Measurements from ENCODE around the gene EYA4.
"Not testable (repeated sequence)": the region's sequence is repeated elsewhere in the genome, so short reads cannot be mapped to it uniquely, and the experiment has no call there.

Gene EYA4

DNA sequence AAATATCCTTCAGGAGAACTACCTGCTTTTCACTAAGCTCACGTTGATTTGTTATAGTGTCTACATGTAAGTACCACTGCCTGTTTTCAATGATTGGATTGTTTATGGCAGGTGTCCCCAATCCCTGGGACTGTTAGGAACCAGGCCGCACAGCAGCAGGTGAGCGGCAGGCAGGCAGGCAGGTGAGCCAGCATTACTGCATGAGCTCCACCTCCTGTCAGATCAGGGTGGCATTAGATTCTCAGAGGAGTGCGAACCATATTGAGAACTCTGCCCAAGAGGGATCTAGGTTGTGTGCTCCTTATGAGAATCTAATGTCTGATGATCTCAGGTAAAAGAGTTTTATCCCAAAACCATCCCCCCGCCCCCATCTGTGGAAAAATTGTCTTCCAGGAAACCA is 303.3 kb downstream of the EYA4 start:
- DNase-seq: no peak

GRCh38 chr6:133546098-133546497 is 304.9 kb downstream of the EYA4 start:
- no peak for DNase-seq

DNA sequence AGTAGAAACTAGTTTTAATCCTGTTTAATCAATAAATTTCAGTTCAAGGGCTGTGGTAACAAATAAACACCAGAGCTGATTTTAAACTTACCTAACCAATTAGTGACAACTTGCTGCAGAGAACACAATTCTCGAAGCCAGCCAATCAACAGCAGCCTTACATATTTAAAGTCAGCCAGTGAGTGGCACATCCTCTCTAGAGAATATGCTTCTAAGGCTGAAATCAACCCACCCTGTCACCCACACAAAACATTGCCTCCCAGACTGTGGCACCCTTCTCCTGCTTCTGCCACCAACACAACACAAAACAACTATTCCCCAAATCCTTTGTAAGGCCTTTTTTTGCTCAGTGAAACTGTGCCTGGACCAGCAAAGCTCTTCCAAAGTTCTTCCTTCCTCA is 306.0 kb downstream of the EYA4 start:
- DNase-seq: no peak

DNA sequence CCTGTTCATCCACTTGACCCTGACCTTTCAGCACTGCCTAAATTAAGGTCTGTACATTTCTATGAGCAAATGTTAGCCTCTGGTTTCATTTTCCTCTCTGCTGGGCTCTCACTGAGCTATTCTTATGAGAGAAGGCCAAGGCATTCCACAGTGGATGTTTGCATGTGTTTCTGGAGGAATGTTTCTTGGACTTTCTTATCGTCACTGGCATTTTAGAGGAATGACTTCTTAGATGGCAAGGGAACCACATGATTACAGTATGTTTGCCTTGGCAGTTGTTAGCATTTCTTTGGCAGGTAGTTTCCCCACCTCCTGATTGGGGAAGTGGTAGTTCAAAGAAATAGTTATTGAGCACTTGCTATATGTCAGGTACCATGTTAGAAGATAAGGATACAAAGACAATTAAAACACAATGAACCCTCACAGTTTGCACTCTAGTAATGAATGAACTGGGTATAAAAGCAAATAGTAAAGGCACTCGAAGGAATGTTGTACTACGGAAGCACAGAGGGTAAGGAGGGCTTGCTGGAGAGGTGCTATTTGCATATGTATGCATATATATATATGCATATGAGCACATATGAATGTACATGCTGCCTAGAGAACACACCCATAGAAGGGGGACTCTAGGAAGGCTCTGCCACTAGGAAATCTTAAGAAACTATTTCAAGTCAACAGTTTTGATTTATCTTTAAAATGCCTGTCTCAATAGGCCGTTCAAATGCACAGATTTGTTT is 307.4 kb downstream of the EYA4 start:
- DNase-seq: no peak

DNA sequence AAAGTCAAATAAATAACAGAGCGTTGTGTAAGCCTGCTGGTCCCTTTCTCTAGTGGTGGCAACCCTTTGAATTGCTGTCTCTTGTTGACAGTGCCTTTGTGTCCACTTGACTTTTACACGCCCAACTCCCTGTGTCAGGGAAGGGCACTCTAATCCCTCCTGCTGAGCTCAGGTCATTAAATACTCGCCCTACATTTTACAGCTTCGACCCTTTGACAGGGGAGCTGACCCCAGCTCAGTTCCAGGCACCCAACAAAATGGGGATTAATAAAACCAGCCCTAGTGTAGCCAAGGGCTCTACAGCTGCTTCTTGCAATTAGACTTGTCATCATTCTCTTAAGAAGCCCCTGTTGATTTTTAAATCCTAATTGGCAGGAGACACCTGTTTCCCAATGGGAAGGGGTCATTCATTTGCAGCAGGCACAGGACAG is 308.2 kb downstream of the EYA4 start:
- peak; percentile 75 for DNase-seq

- DNase-seq: no peak
These were observed 308.9 kb downstream of the EYA4 start for GRCh38 chr6:133550026-133550425.

DNA sequence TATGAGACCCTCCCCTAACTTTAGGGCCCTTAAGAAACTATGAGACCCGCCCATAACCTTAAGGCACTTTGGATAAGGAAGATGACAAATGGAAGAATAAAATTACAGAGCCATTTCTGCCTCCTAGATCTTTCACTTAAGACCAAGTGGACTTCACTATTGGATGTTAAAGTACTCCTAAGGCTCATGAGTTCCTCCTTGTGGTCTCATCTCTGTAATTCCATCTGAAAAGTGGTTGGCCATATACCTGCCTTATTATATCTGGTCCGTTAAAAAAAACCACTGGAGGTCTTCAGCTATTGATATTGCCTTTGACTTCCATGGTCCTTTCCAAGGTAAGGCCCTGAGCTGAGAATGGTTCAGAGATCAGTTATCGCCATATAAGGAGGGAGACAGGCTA is 310.3 kb downstream of the EYA4 start:
- no peak for DNase-seq

DNA sequence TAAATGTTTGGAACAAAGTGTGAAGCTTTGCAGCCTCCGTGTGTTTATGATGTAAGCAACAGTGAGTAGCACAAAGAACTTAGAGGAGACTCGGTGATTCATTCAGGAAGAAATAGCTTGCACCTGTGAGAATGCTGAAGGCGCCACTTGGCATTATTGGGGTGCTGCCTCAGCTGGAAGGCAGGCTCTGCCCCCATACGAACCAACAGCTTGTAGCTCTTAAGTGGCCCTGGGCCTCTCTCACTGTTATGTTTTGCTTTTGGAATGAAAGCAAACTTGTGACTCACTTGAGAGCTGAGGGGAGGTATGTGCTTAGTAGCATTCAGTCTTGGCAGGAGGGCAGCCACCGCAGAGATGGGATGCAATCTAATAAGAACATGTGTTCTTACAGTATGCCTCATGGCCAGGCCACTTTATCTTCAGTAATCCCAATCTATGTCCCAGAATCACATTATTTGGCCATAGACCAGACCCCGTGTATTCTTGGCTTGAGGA is 310.7 kb downstream of the EYA4 start:
- no peak for DNase-seq

DNA sequence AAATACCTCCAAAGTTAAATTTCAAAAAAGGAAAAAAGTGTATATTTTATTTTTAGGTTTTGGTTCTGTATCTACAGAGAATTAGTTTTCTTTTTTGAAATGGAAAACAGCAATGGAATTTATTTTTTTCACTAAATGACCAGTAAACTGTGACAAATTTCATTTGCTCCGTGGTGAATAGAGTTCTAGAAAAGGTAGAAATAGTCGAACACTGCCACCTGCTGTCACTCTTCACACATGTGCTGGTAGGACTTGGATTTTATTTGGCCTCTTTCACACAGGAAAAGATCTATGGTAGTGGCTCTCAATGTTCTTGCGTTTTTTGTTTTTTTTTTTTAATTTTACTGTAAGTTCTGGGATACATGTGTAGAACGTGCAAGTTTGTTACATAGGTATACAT is 312.5 kb downstream of the EYA4 start:
- DNase-seq: no peak

DNA sequence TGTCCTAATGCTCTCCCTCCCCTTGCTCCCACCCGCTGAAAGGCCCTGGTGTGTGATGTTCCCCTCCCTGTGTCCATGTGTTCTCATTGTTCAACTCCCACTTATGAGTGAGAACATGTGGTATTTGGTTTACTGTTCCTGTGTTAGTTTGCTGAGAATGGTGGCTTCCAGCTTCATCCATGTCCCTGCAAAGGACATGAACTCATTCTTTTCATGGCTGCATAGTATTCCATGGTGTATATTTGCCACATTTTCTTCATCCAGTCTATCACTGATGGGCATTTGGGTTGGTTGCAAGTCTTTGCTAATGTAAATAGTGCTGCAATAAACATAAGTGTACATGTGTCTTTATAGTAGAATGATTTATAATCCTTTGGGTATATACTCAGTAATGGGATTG is 313.0 kb downstream of the EYA4 start:
- DNase-seq: not testable (repeated sequence)

GRCh38 chr6:133555685-133556084 is 314.5 kb downstream of the EYA4 start:
- DNase-seq: no peak

DNA sequence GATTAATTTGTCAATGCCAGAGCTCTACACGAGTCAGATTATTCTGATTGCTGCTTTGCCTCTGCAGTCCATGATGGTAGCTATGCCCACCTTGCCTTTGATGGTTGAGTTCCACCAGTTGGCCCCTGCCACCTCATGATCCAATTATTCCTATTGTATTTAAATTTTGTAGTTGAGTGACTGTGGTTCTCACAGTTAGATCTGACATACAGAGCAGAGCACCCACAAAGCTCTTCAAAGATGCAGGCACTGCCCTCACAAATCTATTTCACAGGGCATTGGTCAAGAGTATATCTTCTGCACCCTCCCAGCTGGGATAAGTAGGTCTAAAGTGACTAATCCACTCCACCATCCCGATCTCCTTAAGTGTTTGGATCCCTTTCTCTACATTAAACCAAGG is 318.8 kb downstream of the EYA4 start:
- no peak for DNase-seq

- no peak for DNase-seq
These were observed 326.5 kb downstream of the EYA4 start for GRCh38 chr6:133567636-133568035.

DNA sequence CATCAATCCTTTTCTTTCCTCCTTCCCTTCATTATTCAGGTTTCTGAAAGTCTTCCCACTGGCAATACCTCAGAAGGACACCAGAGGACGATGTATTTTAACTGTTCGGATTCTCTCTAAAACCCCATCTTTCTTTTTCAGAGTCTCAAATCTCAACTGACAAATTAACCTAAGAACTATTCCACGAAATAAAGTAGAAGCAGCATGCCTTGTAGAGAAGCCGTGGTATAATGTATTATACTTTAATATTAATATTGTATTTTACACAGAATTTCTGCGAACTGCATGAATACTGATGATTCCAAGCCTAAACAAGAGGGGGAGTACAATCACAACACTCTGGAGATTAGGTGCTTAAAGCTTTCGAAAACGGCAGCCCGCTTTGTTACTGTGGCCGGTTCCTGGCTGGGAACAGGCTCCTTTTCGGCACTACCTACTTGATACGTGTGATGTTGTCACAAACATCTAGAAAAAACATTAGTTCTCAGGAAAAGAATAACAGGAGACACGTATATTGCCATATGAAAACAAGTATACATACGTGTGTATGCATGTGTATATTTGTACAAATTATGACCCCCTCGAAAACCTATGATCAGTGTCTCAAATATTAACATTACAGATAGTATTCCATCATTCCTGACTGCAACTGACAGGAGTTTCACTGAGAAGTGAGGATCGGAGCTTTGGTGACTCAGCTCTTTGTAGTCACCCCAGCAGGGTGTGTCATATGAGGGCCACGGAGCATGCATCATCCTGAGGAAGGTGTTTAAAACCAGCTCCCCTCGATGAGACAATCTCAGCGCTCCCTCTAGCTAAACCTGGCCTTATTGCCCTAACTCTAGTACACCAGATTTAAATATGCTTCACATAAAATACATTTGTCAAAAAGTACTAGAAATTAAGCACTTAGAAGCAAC is 328.1 kb downstream of the EYA4 start:
- DNase-seq: peak; percentile 40

DNA sequence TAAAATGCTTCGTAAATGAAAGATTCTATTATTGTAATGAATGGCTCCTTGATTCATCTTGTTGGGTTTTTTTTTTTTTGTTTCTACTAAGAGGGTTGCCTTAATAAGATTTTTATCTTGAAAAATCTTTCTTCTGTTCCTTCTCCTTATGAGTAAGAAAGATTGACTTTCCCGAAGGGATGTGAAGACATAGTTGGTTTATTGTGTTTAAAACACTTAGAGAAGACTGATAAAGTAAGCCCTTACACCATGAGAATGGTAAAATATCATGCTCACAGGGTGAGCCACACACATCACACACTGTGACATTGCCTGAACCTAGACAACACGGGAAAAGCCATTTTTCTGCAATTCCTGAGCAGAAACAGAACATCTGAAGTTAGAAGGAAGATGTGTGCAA is 330.5 kb downstream of the EYA4 start:
- no peak for DNase-seq

GRCh38 chr6:133577851-133578250 is 336.7 kb downstream of the EYA4 start:
- no peak for DNase-seq
